GM18858 (cell line): ENCODE results near the gene LILRA1.
"Not testable (repeated sequence)": the region's sequence is repeated elsewhere in the genome, so short reads cannot be mapped to it uniquely, and the experiment has no call there.

Experiments used
- ATAC-seq: cut with Tn5 transposase; IDR thresholded peaks from one replicate; pipeline ENCODE4 v1.9.1; 2021; ENCODE audit not compliant: unreplicated experiment

LILRA1 gene

DNA sequence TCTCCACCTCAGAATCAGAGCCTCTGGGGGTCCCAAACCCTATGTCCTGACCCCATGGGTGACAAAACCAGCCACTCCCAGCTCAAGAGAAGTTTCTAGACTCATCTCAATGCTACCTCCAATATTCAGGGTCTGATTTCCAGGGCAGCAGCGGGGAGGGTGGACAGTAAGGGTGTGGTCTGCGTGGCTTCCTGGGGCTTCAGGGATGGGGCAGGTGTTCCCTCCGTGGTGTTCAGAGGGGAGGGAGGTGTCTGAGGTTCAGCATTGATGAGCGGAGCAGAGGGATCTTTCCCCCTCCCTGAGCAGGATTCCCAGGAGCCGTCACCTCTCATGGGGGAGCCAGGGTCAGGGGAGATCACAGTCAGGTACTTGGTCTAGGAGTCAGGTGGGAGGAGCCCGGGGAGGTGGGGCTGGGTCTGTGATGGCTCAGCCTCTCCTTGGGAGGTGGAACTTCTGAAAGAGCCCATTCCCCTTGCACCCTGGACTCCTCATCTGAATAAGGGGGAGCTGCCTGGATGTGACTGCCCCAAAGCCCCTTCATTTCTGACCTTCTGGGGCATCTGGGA, 16.9 kb upstream of the LILRA1 start:
- ATAC-seq = no peak

DNA sequence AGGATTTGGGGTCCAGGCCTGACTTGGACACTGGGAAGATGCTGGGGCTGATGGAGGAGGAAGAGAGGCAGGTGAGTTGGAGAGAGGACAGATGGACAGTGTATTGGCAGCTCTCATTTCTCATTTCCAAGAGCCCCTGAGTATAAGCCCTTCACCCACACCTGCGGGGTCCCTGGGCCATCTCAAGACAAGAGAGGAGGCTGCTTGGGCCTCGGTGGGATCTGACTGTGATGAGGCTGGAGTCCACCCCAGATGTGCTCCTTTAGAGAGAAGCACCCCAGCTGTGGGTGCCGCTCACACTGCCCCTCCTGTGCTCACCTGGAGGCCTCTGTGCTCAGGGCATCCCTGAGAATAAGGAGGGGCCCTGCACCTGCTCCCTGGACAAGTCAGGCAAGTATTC, 16.1 kb upstream of the LILRA1 start:
- ATAC-seq = no peak

DNA sequence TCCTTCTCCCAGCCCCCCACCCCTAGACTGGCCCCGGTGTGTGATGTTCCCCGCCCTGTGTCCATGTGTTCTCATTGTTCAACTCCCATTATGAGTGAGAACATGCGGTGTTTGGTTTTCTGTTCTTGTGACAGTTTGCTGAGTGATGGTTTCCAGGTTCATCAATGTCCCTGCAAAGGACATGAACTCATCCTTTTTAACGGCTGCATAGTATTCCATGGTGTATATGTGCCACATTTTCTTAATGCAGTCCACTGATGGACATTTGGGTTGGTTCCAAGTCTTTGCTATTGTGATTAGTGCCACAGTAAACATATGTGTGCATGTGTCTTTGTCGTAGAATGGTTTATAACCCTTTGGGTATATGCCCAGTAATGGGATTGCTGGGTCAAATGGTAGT, 15.2 kb upstream of the LILRA1 start:
- ATAC-seq = not testable (repeated sequence)

DNA sequence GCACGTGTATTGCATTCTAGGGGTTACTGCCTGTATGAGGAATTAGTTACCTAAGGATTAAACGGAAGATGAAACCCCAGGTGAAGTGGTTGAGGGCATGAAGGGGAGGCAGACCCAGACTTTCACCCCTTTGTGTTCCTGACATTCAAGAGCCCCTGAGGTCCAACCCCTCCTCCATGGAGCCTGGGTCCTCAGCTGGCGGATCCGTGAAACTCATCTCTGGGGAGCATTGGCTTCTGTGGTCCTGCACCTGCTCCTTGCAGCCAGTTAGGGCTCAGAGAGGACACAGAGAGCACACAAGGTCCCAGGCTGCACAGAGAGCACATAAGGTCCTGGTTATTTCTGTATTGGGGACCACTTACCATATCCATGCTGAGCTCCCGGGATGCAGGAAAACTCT, 7.0 kb upstream of the LILRA1 start:
- ATAC-seq = no peak

DNA sequence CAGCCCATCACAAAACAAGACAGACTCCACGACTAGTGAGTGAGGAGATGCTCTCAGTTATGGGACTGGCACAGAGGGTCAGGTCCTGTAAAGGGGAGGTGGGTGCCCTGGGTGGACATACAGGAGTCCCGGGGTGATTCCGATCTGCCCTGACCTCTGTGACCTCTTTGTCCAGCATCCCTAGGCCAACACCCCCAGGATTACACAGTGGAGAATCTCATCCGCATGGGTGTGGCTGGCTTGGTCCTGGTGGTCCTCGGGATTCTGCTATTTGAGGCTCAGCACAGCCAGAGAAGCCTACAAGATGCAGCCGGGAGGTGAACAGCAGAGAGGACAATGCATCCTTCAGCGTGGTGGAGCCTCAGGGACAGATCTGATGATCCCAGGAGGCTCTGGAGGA, 6.4 kb upstream of the LILRA1 start:
- no peak for ATAC-seq

DNA sequence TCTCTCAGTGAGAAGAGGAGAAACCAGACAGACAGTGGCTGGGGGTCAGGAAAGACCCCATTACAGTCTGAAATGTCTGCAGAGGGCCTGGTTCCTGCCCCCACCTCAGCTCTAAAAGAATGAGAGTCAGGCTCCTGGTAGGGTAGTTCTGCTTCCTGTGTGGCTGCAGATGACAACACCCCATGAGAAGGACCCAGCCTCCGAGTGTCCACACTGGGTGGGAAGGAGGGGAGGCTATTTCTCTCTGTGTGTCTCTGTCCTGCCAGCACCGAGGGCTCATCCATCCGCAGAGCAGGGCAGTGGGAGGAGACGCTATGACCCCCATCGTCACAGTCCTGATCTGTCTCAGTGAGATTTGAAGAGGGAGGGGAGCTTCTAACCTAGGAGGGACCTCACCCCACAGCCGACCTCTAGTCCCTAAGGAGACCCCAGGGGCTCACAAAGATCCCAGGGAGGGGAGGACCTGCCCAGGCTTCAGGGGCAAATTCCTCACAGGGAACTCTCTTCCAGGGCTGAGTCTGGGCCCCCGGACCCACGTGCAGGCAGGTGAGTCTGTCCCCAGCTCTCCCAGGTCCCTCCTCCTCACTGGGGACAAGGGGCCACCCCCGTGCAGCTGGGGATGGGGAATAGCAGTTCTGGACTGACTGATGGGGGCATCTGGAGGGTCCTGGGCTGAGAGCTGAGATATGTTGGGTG, 647 bp downstream of the LILRA1 start:
- not testable (repeated sequence) for ATAC-seq

DNA sequence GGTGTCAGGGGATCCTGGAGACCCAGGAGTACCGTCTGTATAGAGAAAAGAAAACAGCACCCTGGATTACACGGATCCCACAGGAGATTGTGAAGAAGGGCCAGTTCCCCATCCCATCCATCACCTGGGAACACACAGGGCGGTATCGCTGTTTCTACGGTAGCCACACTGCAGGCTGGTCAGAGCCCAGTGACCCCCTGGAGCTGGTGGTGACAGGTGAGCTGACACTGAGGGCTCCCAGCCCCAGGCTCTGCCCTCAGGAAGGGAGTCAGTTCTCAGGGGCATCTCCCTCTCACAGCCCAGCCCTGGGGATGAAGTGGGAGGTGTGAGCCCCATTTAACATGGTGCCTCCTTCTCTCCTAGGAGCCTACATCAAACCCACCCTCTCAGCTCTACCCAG, 1.3 kb downstream of the LILRA1 start:
- ATAC-seq = no peak

DNA sequence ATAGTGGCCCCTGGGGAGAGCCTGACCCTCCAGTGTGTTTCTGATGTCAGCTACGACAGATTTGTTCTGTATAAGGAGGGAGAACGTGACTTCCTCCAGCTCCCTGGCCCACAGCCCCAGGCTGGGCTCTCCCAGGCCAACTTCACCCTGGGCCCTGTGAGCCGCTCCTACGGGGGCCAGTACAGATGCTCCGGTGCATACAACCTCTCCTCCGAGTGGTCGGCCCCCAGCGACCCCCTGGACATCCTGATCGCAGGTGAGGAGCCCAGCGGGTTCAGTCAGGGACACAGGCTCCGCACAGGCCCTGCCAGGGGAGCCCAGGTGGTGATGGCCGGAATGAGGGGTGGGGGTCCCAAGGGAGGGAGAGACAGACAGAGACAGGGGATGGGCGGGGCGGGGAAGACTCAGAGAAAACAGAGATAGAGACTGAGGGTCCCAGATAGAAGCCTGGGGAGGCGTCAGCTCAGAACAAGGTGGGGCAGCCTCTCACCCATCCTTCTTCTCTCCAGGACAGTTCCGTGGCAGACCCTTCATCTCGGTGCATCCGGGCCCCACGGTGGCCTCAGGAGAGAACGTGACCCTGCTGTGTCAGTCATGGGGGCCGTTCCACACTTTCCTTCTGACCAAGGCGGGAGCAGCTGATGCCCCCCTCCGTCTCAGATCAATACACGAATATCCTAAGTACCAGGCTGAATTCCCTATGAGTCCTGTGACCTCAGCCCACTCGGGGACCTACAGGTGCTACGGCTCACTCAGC, 2.4 kb downstream of the LILRA1 start:
- ATAC-seq = not testable (repeated sequence)

DNA sequence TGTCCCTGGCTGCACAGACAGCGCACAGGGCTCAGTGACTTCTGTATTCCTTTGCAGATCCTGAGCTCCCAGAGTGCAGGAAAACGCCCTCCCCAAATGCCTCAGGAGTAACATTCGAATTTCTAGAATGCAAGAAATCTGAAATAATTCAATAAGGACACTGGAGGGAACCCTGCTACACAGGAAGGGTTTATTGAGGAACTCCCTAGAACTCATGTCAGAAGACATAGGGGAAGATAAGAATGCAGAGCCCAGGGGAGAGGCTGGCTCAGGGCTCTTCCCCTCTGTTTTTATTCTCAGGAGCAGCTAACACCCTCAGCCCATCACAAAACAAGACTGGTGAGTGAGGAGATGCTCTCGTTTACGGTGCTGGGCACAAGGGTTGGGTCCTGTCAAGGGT, 6.8 kb downstream of the LILRA1 start:
- ATAC-seq = no peak

DNA sequence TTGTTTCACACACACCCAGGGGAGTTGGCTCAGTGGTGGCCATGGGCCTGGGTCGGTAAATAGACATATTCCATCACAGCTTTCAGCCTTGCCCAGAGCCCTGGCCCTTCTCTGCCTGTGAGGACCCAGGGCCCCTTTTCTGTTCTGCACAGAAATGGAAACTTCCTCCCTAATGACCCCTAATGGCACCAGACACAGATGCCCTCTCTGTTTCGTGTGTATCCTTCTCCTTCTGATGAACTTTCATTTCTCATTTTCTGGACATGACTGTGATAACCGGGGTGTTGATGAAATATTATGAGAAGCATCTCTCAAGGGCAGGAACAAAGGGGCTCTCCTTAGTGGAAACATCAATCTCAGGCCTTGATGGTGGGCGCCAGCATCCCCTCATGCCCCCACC, 12.8 kb downstream of the LILRA1 start:
- ATAC-seq = no peak

DNA sequence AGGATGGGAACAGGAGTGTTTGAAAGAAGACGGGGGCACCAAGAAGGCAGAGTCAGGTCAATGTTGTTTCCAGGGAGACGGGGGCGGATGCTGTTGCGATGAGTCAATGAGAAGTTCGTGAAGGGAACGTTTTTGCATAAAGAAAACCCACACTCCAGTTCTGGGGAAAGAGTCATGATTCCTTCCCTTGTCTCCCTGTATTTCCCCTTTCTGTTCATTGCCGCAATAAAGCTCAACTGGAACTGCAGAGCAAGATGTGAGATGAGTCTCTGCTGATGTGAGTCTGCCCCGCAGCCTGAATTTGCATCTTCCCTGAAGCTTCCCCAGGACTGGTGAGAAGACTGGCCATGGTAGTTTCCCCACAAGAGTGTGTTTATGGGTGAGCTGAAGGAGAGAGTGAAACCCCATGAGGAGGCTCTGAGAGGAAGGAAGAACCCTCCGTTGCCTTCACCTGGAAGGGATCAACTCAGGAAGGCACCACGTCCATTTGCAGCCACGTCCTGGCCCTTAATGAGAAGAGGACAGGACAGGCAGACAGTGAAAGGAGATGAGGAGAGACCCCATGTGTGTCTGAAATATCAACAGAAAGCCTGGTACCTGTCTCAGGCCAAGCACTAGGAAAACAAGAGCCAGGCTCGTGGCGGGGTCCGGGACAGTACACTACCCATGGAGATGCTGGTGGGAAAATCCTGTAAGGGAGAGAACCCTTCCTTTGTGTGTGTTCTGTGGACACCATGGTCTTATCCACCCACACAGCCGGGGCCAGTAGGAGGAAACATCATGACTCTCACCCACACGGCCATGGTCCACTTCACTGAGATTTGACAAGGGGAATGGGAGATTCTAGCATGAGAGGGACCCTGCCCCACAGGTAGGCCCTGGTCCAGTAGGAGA, 13.7 kb downstream of the LILRA1 start:
- ATAC-seq = peak; percentile 51

DNA sequence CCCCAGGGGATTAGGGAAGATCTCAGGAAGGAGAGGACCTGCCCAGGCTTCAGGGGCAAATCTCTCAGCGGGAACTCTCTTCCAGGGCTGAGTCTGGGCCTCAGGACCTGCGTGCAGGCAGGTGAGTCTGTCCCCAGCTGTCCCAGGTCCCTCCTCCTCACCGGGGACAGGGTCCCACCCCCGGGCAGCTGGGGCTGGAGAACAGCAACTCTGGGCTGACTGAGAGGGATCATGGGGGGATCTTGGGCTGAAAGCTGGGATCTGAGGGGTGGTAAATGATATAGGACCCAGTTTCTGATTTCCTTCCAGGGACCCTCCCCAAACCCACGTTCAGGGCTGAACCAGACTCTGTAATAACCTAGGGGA, 14.3 kb downstream of the LILRA1 start:
- no peak for ATAC-seq

DNA sequence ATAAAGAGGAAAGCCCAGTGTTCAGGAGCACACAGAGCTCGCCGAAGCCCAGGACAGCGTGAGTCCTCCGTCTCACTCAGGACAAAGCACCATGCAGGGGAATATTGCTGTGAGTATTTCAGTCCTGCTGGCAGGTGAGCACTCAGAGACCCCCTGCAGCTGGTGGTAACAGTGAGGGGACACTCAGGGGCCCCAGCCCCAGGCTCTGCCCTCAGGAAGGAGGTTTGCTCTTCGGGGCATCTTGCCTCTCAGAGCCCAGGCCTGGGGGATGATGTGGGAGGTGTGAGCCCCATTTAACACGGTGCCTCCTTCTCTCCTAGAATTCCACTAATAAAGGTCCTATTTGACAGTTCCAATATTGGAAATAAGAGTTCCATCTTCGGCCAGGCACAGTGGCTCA, 14.8 kb downstream of the LILRA1 start:
- ATAC-seq = no peak

DNA sequence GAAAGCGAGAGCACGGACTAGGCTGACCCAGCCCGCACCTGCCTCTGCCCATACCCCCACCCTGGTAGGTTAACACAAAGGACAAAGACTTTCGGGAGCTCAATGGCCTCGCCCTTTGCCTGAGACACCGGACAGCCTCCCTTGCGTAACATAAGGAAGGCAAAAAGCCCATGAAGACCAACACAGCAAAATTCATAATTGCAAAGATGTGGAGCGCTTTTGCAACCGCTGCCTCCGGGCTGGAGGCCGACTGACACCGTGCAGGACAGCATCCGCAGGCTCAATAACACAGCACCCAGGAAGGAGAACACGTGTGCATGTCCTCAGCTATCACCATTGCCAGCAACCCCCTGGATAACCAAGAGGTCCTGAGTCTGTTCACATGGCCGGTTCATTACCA, 15.4 kb downstream of the LILRA1 start:
- ATAC-seq = no peak

DNA sequence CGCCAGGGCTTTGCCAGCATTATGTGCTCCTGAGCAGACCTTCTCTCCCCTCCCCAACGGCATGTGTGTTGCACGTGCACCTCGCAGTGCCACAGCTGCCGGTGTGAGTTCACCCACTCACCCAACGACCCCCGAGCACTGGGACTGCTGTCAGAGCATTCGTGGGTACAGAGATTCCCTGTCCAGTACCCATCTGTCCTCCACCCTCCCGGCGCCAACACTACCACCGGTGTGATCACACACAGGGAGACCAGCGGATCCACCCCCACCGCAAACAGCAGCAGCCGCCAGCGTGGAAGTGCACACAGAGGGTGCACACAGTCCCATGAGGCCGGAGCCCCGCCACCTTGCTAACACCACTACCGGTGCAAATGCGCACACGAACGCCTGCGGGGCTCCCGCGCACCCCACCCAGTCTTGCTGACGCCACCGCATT, 15.9 kb downstream of the LILRA1 start:
- ATAC-seq = no peak

DNA sequence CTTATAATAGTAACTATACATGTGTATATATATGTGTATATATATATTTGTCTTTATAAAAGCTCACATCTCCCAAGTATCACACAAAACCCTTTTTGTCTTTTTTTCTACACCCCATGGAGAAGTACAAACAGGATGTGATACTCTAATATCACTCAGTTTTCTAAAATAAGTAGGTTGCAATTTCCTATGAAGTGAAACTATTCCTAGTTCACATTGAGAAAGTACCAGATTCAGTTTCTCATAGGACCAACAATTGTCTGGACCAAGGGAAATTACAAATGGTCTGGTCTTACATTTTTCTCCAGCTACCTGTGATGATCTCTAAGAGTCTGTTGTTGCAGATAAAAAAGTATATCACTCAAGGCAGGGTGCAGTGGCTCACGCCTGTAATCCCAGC, 19.0 kb downstream of the LILRA1 start:
- no peak for ATAC-seq

DNA sequence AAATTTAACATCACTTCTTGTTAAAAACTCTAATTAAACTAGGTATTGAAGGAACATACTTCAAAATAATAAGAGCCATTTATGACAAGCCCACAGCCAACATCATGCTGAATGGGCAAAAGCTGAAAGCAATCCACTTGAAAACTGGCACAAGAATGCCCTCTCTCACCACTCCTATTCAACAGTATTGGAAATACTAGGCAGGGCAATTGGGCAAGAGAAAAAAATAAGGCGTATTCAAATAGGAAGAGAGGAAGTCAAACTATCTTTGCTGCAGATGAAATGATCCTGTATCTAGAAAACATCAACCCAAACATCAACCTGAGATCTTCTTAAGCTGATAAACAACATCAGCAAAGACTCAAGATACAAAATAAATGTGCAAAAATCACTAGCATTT, 21.3 kb downstream of the LILRA1 start:
- no peak for ATAC-seq

DNA sequence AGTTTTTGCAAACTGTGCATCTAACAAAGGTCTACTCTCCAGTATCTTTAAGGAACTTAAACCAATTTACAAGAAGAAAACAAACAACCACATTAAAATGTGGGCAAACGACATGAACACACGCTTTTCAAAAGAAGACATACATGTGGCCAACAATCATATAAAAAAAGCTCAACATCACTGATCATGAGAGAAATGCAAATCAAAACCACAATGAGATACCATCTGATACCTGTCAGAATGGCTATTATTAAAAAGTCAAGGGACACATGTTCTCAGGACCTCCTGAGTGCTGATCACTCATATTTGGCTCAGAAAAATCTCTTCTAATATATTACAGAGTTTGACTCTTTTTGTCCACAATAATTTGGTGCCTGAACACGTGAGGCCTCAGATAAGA, 22.6 kb downstream of the LILRA1 start:
- ATAC-seq = no peak

DNA sequence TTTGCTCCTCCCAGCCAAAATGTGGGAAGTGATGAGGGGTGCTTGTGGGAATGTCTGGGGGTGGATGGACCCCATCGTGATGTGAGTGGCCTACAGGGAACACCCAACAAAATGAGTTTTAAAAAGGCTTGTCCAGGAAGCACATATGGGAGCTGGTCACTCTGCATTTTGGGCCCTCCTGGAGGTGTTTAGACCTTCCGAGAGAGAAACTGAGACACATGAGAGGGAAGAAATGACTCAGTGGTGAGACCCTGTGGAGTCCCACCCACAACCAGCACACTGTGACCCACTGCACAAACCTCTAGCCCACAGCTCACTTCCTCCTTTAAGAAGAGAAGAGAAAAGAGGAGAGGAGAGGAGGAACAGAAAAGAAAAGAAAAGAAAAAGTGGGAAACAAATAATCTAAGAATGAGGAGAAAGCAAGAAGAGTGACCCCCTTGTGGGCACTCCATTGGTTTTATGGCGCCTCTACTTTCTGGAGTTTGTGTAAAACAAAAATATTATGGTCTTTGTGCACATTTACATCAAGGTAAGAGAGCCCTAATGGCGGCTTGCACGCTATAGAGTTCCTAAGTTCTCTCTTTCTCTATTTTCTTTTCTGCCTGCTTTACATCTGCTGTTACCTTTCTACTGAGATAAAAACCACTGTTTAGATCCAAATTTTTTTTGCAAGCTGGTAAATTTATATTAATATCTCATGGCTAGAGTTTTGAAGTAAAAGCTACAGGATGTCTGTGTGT, 23.6 kb downstream of the LILRA1 start:
- peak; percentile 68 for ATAC-seq

DNA sequence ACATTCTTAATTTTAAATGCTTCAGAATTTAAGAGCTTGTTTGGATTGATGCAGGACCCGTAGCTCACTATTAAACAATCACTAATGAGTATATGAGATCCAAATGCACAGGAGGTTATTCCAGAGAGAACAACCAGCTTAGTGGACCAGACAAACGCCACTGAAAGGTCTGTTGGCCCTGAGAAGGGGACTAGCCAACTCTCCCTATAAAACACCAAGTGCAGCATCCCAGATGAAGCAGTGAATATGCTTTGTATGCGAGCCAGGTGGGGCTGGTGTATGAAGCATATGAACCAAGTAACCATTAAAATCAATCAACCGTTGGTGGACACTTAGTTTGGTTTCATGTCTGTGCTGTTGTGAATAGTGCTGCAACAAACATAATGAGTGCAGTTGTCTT, 27.0 kb downstream of the LILRA1 start:
- ATAC-seq = no peak

DNA sequence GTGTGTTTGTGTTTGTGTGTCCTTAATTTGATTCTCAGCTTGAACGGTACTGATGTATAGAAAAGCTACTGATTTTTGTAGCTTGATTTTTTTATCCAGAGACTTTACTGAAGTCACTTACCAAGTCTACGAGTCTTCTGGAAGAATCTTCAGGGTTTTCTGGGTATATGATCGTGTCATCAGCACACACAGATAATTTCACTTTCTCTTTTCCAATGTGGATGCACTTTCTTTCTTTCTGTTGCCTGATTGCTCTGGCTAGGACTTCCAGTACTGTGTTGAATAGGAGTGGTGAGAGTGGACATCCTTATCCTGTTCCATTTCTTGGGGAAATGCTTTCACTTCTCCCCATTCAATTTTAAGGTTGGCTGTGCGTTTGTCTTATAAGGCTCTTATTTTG, 29.0 kb downstream of the LILRA1 start:
- no peak for ATAC-seq
